ENCODE data around the gene FRS2.

The FRS2 gene

DNA sequence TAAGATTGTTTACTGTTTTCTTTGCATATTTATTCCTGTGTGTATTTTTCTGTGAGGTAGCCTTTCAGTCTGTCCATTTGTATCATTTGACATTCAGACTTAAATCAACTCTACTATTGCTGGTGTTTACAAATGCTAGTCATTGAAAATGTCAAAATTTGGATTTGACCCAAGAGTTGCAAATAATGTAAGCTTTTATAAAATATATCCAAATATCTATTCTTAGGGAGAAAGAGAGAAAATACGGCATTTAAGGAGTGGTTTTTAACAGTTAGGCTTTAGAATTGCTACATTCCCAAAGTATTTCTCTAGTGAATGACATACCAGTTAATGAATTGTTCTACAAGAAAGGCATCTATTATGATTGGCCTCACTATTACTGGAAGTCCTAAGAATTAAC is 37.9 kb downstream of the FRS2 start:
- DNase-seq, result no peak

DNA sequence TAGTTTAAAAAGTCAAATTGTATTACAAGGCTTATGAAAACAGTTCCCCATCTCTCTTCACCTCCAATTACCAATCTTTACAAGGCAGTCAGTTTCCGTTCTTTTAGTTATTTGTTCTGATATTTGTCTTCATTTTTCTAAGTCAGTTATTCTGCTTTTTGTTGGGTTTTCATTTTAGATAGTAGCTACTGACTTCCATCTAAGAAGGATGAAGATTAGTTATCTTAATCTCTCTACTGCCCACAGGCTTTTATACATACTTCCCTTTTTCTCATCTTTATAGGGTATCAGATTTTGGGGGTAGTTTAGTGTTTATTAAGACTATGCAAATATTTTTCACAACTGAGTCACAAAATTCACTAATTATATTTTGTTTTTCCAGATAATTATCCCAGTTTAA is 38.4 kb downstream of the FRS2 start:
- DNase-seq, result no peak

DNA sequence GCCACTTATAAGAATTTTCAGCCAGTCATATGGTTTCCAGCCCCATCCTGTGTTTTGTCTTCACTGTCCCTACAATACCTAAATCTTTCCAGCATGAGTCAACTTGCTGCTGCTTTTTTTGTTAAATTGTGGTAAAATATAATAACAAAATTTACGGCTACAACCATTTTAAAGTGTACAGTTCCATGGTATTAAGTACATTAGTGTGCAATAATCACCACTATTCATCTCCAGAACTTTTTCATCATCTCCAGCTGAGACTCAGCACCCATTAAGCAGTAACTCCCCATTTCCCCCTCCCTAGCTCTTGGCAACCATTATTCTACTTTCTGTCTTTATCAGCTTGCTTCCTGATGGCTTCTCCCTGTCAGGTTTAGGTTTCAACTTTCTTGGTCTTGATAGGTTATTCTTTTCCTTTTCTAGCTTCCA is 39.1 kb downstream of the FRS2 start:
- no peak for DNase-seq

DNA sequence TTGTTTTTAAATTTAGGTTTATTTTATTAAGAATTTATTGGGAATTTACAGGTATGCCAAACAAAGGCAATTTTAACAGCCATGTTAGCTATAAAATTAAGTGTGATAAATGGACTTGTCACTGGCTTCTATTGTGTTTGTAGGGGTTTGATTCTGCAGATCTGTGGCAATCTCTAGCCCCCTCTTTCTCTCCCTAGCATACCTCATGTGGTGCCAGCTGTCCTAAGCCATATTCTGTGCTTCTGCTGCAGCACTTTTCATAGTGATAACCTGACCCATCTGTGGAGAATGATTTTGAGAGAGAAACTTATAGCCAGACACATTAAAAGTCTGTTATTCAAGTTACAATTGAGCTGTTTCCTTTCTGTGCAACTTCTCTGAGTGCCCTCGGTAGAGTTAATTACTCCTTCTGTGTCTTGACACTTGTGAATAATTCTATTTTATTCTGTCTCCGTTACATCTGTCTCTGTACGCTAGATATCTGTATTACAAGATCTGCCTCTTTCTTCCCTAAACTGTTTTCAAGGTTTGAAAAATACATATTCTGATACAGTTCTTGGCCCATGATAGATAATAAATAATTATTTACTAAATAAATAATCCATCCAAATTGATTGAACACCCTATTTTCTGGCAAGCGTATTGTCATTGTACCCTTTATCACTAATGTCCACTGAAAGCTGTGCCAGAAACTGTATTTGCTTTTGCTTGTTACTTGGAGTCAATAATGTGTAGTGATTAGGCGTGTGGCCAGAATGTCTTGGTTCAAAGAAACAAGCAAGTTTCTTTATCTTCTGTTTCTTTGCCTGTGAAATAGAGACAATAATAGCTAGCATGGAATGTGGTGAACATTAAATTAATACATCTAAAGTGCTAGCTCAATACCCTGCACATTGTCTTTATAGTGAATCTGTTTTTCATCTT is 40.0 kb downstream of the FRS2 start:
- DNase-seq, result no peak

DNA sequence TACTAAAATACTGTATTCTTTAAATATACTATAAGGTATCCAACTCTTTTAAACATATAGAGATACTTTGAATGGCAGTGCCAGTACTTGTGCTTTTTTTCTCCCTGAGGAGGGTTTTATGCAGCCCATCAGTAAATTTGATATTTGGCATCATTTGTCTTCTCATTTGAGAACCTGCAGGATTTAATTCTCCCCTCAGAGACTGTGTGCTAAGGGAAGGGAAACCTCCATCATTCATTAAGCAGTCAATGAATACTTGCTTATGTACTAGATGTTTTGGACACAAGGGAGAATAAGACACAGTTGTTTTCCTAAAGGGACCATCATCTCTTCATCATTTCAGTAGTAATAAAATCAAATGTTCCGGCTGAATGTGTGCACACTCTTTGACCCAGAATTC is 40.8 kb downstream of the FRS2 start:
- no peak for DNase-seq

- DNase-seq, result no peak
Observed at GRCh38 chr12:69511469-69512267, 41.5 kb downstream of the FRS2 start.

DNA sequence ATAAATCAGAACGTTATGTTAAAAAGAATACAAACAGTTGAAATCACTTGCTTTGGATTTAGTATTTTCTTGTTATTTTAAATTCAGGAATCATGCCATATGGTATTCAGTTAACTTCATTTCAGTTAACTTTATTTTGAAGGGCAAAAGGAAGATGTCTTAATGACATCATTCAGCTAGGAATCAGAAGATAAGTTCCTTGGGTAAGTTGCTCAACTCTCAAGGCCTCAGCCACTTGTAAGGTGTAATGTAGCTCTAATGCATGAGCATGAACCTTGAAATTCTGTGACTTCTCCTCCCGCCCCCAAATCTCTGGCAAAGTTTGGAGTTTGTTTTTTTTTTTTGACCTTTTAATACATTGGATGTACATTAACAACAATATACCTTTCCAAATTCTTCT is 42.6 kb downstream of the FRS2 start:
- DNase-seq, result no peak

DNA sequence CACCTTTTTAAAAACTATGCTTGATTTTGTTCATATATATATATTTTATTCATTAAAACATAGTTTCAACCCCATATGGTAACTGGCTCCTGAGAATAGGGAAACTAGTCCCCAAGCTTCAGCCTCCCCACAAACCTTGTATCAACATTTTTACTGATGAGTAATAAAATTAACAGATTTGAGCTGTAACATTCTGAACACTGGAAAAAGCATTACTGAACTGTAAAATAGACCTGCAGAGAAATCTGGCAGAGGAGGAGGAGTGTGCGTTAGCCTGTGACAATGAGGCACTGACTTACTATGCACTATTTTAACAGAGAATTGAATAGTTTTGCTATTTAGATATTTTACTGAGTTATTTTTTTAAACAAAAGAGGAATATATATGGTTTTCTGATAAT is 43.1 kb downstream of the FRS2 start:
- DNase-seq, result no peak

GRCh38 chr12:69514111-69514510 is 43.9 kb downstream of the FRS2 start:
- no peak for DNase-seq

DNA sequence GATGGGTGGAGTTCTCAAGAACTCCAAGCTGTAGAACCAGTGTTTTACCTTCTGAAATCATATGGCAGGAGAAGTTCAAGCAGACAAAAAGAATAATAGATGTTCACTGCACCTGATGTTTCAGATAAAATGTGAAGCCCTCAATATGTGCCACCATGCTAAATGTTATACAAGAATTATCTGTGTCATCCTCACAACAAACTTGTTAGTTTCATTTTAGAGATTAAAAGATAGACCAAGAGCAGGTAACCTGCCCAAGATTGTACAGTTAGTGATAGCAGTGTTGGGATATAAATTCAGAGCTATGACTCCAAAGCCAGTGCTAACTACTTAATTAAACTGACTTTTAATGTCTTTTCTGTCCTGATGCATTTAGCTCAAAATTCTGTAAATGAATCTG is 44.7 kb downstream of the FRS2 start:
- no peak for DNase-seq

- DNase-seq, result no peak
Observed at GRCh38 chr12:69515394-69515930, 45.3 kb downstream of the FRS2 start.

- DNase-seq, result no peak
Observed at GRCh38 chr12:69516950-69517349, 46.8 kb downstream of the FRS2 start.

- DNase-seq, result no peak
Observed at GRCh38 chr12:69517406-69517805, 47.2 kb downstream of the FRS2 start.

DNA sequence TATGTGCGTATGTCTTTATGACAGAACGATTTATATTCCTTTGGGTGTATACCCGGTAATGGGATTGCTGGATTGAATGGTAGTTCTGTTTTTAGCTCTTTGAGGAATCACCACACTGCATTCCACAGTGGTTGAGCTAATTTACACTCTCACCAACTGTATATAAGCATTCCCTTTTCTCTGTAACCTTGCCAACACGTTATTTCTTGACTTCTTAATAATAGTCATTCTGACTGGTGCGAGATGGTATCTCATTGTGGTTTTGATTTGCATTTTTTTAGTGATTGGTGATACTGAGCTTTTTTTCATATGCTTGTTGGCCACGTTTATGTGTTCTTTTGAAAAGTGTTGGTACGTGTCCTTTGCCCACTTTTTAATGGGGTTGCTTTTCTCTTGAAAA is 49.7 kb downstream of the FRS2 start:
- no peak for DNase-seq

DNA sequence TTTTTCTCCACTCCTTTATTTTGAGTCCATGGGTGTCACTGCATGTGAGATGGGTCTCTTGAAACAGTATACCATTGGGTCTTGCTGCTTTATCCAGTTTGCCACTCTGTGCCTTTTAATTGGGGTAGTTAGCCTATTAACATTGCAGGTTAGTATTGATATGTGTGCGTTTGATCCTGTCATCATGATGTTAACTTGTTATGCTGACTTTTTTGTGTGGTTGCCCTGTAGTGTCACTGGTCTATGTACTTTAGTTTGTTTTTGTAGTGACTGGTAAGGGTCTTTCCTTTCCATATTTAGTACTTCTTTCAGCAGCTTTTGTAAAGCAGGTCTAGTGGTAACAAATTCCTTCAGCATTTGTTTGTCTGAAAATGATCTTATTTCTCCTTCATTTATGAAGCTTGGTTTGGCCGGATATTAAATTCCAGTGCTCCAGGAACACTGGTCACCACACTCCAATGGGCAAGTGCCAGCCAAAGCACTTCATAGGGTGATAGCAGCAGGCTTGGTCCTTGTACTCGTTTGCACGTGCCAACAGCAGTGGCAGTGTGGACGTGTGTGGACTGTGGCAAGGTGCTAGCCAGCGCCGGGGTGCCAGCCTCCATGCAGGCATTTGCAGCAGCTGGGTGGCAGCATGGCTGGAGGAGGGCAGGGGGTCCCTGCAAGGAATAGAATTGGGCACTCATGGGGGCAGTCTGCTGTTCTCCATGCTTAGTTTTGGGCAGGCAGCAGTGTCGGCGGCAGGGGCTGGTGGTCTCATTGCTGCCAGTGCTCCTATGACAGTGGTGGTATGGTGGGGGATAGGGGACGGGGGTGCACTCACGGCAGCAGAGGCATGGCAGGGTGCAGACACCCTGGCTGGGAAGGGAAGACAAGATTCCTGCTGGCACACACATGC is 53.5 kb downstream of the FRS2 start:
- DNase-seq, result no peak

DNA sequence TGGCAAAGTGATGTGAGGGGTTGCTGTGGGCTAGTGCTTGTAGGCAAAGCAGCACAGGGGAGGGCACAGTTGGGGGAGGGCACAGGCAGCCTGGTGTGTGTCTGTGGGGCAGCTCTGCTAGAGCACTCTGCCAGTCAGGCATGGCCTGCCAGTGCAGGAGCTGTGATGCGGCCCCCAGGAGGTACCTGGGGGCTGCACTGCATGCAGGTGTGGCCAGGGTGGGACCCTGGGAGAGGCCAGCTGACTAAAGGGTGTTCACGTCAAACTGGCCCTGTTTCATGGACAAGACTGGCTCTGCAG is 54.1 kb downstream of the FRS2 start:
- DNase-seq, result no peak

DNA sequence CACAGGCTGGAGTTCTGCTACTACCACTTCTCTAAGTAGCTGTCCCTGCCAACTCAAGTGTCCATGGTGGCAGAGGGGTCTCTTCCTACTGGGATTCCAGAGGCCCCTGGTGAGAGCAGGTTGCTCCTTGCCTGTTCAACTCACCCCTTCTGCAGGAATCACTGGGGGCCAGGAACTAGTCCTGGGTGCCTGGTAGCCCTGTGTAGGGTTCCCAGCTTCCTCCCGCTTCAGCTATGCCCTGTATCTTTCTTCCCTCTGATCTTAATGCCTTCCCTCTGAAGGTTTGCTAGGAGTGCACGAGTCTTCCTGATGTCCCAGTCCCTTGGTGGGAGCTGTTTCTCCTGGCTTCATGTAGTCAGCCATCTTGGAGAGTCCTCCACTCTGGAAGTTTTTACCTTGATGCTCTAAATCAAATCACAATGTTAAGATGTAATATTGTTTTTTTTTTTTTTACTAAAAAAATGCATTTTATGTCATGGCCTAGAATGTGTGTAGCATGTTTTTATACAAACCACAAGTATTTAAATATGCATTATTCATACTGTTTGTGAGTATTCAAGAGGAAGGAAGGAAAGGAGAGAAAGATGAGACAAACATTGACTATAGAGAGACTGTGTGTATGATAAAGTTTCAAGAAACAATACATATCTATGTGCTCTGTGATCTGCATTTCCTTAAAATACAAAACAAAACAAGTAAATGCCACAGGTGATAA is 54.7 kb downstream of the FRS2 start:
- no peak for DNase-seq

- no peak for DNase-seq
Observed at GRCh38 chr12:69527506-69528272, 57.5 kb downstream of the FRS2 start.

GRCh38 chr12:69529021-69529420 is 58.8 kb downstream of the FRS2 start:
- no peak for DNase-seq

DNA sequence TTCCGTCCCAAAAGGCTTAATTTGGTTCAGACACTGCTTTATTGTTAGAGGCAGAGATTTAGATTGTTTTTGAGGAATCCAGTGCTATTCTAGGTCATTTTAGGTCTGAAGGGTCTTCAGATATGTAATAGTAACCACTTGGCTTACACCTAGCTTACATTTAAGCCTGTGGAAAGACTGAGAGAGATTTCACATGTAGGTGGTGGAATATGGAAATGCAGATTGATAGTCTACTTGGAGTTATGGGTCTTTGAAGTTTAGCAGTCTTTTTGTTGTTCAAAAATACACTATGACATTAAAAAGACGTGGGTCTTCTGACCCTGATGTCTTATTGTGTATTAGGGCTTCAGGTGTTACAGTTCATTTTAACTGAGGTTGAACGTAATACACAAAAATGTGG is 63.7 kb downstream of the FRS2 start:
- DNase-seq, result no peak

- DNase-seq, result no peak
Observed at GRCh38 chr12:69534389-69534822, 64.2 kb downstream of the FRS2 start.

Data from activated CD8-positive, alpha-beta memory T cell treated with anti-CD3 and anti-CD28 coated beads, Interleukin-2, amount 50 U/mL, for 4 hours (primary cell).